ENCODE measurements around the gene THOC5. TPM values are rescaled to one million over a fixed set of nuclear protein-coding genes. Genes with fewer than 3 reads are reported as not detected.

The THOC5 gene
- total and polyA plus RNA-seq, 2 experiments from 2014 or later = 24.6 to 53.4 TPM

DNA sequence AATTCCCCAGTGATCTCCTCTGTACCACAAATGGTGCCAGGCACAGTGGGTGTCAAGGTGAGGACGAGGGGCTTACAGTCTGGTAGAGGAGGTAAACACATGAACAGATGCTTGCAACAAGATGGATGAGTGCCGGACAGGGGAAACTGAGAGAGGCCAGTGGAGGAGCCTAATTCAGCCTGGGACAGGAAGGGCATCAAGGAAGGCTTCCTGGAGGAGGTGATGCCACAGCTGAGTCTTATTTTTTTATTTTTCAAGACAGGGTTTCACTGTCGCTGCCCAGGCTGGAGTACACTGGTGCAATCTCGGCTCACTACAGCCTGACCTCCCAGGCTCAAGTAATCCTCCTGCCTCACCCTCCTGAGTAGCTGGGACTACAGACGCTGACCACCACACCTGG is 92.3 kb downstream of the THOC5 start:
- H3K27me3 Mint-ChIP-seq (ENCODE audit: insufficient read depth, low read depth, poor library complexity) = peaks cover 3% of the 10 kb centered on the region
- H3K27me3 ChIP-seq (ENCODE audit: insufficient read depth) = no peaks in the 10 kb centered on the region
- H3K36me3 Mint-ChIP-seq (ENCODE audit: low read depth) = no peaks in the 10 kb centered on the region
- peaks cover 7% of the 10 kb centered on the region; the same call in 2 of the 3 replicates for H3K4me1 Mint-ChIP-seq
- H3K9me2 ChIP-seq (ENCODE audit: insufficient read depth) = no peaks in the 10 kb centered on the region
- no peaks in the 10 kb centered on the region for H3K9me3 Mint-ChIP-seq
- H3K4me3 Mint-ChIP-seq = no peak overlapping the region
- H3K36me3 ChIP-seq (ENCODE audit: insufficient read depth) = no peaks in the 10 kb centered on the region
- no peak overlapping the region for H3K4me2 ChIP-seq
- TF ChIP-seq ZNF331 (CRISPR knock-in tag; IDR thresholded peaks at IDR 0.05; ENCODE audit: low read depth) = no peak
- no peak for TF ChIP-seq JUNB (IDR thresholded peaks at IDR 0.05; ENCODE audit: unreplicated experiment)
- TF ChIP-seq, protein P1, sequence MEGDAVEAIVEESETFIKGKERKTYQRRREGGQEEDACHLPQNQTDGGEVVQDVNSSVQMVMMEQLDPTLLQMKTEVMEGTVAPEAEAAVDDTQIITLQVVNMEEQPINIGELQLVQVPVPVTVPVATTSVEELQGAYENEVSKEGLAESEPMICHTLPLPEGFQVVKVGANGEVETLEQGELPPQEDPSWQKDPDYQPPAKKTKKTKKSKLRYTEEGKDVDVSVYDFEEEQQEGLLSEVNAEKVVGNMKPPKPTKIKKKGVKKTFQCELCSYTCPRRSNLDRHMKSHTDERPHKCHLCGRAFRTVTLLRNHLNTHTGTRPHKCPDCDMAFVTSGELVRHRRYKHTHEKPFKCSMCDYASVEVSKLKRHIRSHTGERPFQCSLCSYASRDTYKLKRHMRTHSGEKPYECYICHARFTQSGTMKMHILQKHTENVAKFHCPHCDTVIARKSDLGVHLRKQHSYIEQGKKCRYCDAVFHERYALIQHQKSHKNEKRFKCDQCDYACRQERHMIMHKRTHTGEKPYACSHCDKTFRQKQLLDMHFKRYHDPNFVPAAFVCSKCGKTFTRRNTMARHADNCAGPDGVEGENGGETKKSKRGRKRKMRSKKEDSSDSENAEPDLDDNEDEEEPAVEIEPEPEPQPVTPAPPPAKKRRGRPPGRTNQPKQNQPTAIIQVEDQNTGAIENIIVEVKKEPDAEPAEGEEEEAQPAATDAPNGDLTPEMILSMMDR (conservative IDR thresholded peaks at IDR 0.05; ENCODE audit: low read depth in 2 of 2) = no peak
- no peak for TF ChIP-seq POLR2AphosphoS5 (IDR thresholded peaks at IDR 0.05; ENCODE audit: low read depth)
- TF ChIP-seq STAT1 (IDR thresholded peaks at IDR 0.05; ENCODE audit: unreplicated experiment) = no peak
- no peak for TF ChIP-seq EZH2phosphoT487 (IDR thresholded peaks at IDR 0.05; ENCODE audit: unreplicated experiment)
- no peak overlapping the region for H2AFZ ChIP-seq
- no peaks in the 10 kb centered on the region for H3F3A ChIP-seq (replicated peaks; ENCODE audit: low read depth)
- H3K27ac ChIP-seq (ENCODE audit: low read depth) = no peak overlapping the region
- no peak for ATAC-seq
- H3K27ac Mint-ChIP-seq = no peak overlapping the region
- no peak overlapping the region for H3K4me3 ChIP-seq
- peaks cover 5% of the 10 kb centered on the region; the same call in 1 of the 2 replicates for H3K4me1 ChIP-seq (ENCODE audit: insufficient read depth)
- no peak for DNase-seq (ENCODE audit: low spot score)
- H4K20me1 ChIP-seq (replicated peaks; ENCODE audit: insufficient read depth) = no peaks in the 10 kb centered on the region
- no peaks in the 10 kb centered on the region for H3K79me2 ChIP-seq (replicated peaks; ENCODE audit: insufficient read depth)

DNA sequence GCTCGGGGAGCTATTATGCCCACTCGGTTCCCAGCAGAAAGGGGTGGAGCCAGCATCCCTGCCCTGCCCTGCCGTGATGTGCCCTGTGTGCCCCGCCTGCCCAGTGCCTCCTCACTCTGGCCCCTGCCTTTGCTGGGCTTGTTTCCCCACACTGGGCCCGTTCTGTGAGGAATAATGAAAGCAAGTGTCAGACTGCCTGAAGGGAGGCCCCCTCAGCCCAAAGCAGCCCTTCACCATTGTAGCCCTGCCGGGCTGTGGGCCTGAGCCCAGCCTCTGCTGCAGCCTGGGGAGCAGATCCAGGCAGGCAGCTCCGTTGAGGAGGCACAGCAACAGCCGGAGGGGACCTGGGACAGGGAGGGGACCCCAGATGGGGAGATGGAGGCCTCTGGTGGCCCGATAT is 93.8 kb downstream of the THOC5 start:
- no peaks in the 10 kb centered on the region for H3K79me2 ChIP-seq (replicated peaks; ENCODE audit: insufficient read depth)
- Mint-ChIP-seq H3K27ac (no peak overlapping the region), H3K36me3 (ENCODE audit: low read depth) (no peaks in the 10 kb centered on the region), H3K4me1 (peaks cover 7% of the 10 kb centered on the region; the same call in 2 of the 3 replicates), H3K4me3 (no peak overlapping the region), H3K9me3 (no peaks in the 10 kb centered on the region), H3K27me3 (ENCODE audit: insufficient read depth, low read depth, poor library complexity) (peaks cover 1% of the 10 kb centered on the region)
- no peaks in the 10 kb centered on the region for H3K9me2 ChIP-seq (ENCODE audit: insufficient read depth)
- no peaks in the 10 kb centered on the region for H4K20me1 ChIP-seq (replicated peaks; ENCODE audit: insufficient read depth)
- peaks cover 5% of the 10 kb centered on the region; the same call in 1 of the 2 replicates for H3K4me1 ChIP-seq (ENCODE audit: insufficient read depth)
- DNase-seq (ENCODE audit: low spot score) = no peak
- TF ChIP-seq EZH2 (IDR thresholded peaks at IDR 0.05; ENCODE audit: low read depth, unreplicated experiment) (no peak), STAT1 (IDR thresholded peaks at IDR 0.05; ENCODE audit: unreplicated experiment) (no peak), NANOG (IDR thresholded peaks at IDR 0.05; ENCODE audit: borderline replicate concordance) (no peak), ZNF114 (CRISPR knock-in tag; IDR thresholded peaks at IDR 0.05) (no peak), JUNB (IDR thresholded peaks at IDR 0.05; ENCODE audit: unreplicated experiment) (no peak), EZH2phosphoT487 (IDR thresholded peaks at IDR 0.05; ENCODE audit: unreplicated experiment) (no peak)
- TF ChIP-seq, protein P1 (conservative IDR thresholded peaks at IDR 0.05; ENCODE audit: low read depth in 2 of 2) = no peak
- TF ChIP-seq, protein P2, sequence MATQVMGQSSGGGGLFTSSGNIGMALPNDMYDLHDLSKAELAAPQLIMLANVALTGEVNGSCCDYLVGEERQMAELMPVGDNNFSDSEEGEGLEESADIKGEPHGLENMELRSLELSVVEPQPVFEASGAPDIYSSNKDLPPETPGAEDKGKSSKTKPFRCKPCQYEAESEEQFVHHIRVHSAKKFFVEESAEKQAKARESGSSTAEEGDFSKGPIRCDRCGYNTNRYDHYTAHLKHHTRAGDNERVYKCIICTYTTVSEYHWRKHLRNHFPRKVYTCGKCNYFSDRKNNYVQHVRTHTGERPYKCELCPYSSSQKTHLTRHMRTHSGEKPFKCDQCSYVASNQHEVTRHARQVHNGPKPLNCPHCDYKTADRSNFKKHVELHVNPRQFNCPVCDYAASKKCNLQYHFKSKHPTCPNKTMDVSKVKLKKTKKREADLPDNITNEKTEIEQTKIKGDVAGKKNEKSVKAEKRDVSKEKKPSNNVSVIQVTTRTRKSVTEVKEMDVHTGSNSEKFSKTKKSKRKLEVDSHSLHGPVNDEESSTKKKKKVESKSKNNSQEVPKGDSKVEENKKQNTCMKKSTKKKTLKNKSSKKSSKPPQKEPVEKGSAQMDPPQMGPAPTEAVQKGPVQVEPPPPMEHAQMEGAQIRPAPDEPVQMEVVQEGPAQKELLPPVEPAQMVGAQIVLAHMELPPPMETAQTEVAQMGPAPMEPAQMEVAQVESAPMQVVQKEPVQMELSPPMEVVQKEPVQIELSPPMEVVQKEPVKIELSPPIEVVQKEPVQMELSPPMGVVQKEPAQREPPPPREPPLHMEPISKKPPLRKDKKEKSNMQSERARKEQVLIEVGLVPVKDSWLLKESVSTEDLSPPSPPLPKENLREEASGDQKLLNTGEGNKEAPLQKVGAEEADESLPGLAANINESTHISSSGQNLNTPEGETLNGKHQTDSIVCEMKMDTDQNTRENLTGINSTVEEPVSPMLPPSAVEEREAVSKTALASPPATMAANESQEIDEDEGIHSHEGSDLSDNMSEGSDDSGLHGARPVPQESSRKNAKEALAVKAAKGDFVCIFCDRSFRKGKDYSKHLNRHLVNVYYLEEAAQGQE (IDR thresholded peaks at IDR 0.05; ENCODE audit: unreplicated experiment) = no peak
- no peaks in the 10 kb centered on the region for H3K36me3 ChIP-seq (ENCODE audit: insufficient read depth)
- H2AFZ ChIP-seq = no peak overlapping the region
- no peak overlapping the region for H3K4me2 ChIP-seq
- peak; percentile 27 for ATAC-seq
- no peaks in the 10 kb centered on the region for H3F3A ChIP-seq (replicated peaks; ENCODE audit: low read depth)
- no peak overlapping the region for H3K4me3 ChIP-seq
- no peaks in the 10 kb centered on the region for H3K27me3 ChIP-seq (ENCODE audit: insufficient read depth)
- no peak overlapping the region for H3K27ac ChIP-seq (ENCODE audit: low read depth)
